Activated CD4-positive, alpha-beta memory T cell treated with anti-CD3 and anti-CD28 coated beads, Interleukin-2, amount 10 ng/mL, durations not matched to agents 7 days and 5 days (primary cell): ENCODE results near the gene HIVEP3. TPM values are rescaled to one million over a fixed set of nuclear protein-coding genes. Genes with fewer than 3 reads are reported as not detected.
"Not testable (repeated sequence)": the region's sequence is repeated elsewhere in the genome, so short reads cannot be mapped to it uniquely, and the experiment has no call there.

ENCODE experiments used
- CTCF ChIA-PET: fragments of 350-600 bp; sonication (Branson Sonifier 250); formaldehyde crosslinking; loops from one replicate; lab custom pipeline; 2021; ENCODE audit warnings: antibody characterized with exemption, inconsistent platforms; lab: Charles Lee
- POLR2A ChIA-PET: fragments of 350-600 bp; sonication (Branson Sonifier 250); formaldehyde crosslinking; loops from one replicate; lab custom pipeline; 2021; ENCODE audit warnings: antibody characterized with exemption; lab: Charles Lee
- DNase-seq: peaks from one replicate; pipeline ENCODE4 v3.0.0-alpha.2; 2020
- H3K27ac Mint-ChIP-seq: one replicate; pipeline ENCODE4 v1.8.0; 2021; ENCODE audit warnings: mild to moderate bottlenecking, mixed read lengths
- H3K27me3 Mint-ChIP-seq: one replicate; pipeline ENCODE4 v1.8.0; 2021; ENCODE audit warnings: mixed read lengths
- H3K36me3 Mint-ChIP-seq: one replicate; pipeline ENCODE4 v1.8.0; 2021; ENCODE audit warnings: low read depth, mixed read lengths
- H3K4me1 Mint-ChIP-seq: one replicate; pipeline ENCODE4 v1.8.0; 2021; ENCODE audit warnings: mixed read lengths
- H3K4me3 Mint-ChIP-seq: one replicate; pipeline ENCODE4 v1.8.0; 2021; ENCODE audit warnings: mild to moderate bottlenecking, mixed read lengths
- H3K9me3 Mint-ChIP-seq: one replicate; pipeline ENCODE4 v1.8.0; 2021; ENCODE audit warnings: mixed read lengths
- total RNA-seq, 2 experiments: library from RNA; stranded (reverse); gene quantifications; one replicate each; pipeline ENCODE4 v1.2.3, GENCODE V29; 2021

The HIVEP3 gene
- total RNA-seq, 2 experiments from 2014 or later = 27.8 to 28.8 TPM

GRCh38 chr1:41942278-41942677, 23.6 kb upstream of the HIVEP3 start:
- Mint-ChIP-seq H3K4me1 (no peaks in the 10 kb centered on the region), H3K27me3 (no peaks in the 10 kb centered on the region), H3K36me3 (no peaks in the 10 kb centered on the region), H3K27ac (no peak overlapping the region), H3K4me3 (no peak overlapping the region), H3K9me3 (peaks cover 9% of the 10 kb centered on the region)
- CTCF ChIA-PET = no interaction called here
- POLR2A ChIA-PET = no interaction called here
- no peak for DNase-seq

GRCh38 chr1:41941381-41941780, 22.7 kb upstream of the HIVEP3 start:
- peaks cover under 1% of the 10 kb centered on the region for H3K4me1 Mint-ChIP-seq
- no peak overlapping the region for H3K4me3 Mint-ChIP-seq
- CTCF ChIA-PET = no interaction called here
- H3K27me3 Mint-ChIP-seq = no peaks in the 10 kb centered on the region
- no peak overlapping the region for H3K27ac Mint-ChIP-seq
- no peak for DNase-seq
- no peaks in the 10 kb centered on the region for H3K36me3 Mint-ChIP-seq
- H3K9me3 Mint-ChIP-seq = peaks cover 11% of the 10 kb centered on the region
- POLR2A ChIA-PET = no interaction called here

GRCh38 chr1:41939194-41939593, 20.5 kb upstream of the HIVEP3 start:
- Mint-ChIP-seq H3K27me3 (no peaks in the 10 kb centered on the region), H3K27ac (no peak overlapping the region), H3K4me3 (no peak overlapping the region), H3K9me3 (peaks cover 11% of the 10 kb centered on the region), H3K36me3 (no peaks in the 10 kb centered on the region), H3K4me1 (peaks cover 15% of the 10 kb centered on the region)
- ChIA-PET CTCF (no interaction called here), POLR2A (no interaction called here)
- DNase-seq = no peak

GRCh38 chr1:41936107-41936506, 17.4 kb upstream of the HIVEP3 start:
- H3K27me3 Mint-ChIP-seq = no peaks in the 10 kb centered on the region

GRCh38 chr1:41935226-41935625, 16.5 kb upstream of the HIVEP3 start:
- peaks cover 3% of the 10 kb centered on the region for H3K36me3 Mint-ChIP-seq
- peaks cover 13% of the 10 kb centered on the region for H3K9me3 Mint-ChIP-seq
- H3K27me3 Mint-ChIP-seq = no peaks in the 10 kb centered on the region
- no peak overlapping the region for H3K27ac Mint-ChIP-seq
- POLR2A ChIA-PET = no interaction called here
- DNase-seq = no peak
- H3K4me3 Mint-ChIP-seq = no peak overlapping the region
- CTCF ChIA-PET = no interaction called here
- peaks cover 25% of the 10 kb centered on the region for H3K4me1 Mint-ChIP-seq

More at GRCh38 chr1:41936107-41936506, 17.4 kb upstream of the HIVEP3 start:
- peaks cover 25% of the 10 kb centered on the region for H3K4me1 Mint-ChIP-seq
- DNase-seq = no peak
- H3K27ac Mint-ChIP-seq = no peak overlapping the region
- POLR2A ChIA-PET = no interaction called here
- no peak overlapping the region for H3K4me3 Mint-ChIP-seq
- peaks cover 13% of the 10 kb centered on the region for H3K9me3 Mint-ChIP-seq
- CTCF ChIA-PET = no interaction called here
- peaks cover 3% of the 10 kb centered on the region for H3K36me3 Mint-ChIP-seq

- Mint-ChIP-seq H3K36me3 (peaks cover 3% of the 10 kb centered on the region), H3K9me3 (peaks cover 13% of the 10 kb centered on the region), H3K27ac (no peak overlapping the region), H3K4me1 (peaks cover 25% of the 10 kb centered on the region), H3K4me3 (no peak overlapping the region), H3K27me3 (no peaks in the 10 kb centered on the region)
- POLR2A ChIA-PET = interaction anchor here (1.4 kb wide), 1 partner anchor 13 kb away, joined by 5 read pairs; no protein-coding TSS in a partner anchor
- no peak for DNase-seq
- CTCF ChIA-PET = no interaction called here
These were observed 14.4 kb upstream of the HIVEP3 start for GRCh38 chr1:41933106-41933505.

- no peaks in the 10 kb centered on the region for H3K27me3 Mint-ChIP-seq
- no peak overlapping the region for H3K4me3 Mint-ChIP-seq
- ChIA-PET CTCF (no interaction called here), POLR2A (no interaction called here)
- H3K4me1 Mint-ChIP-seq = peaks cover 25% of the 10 kb centered on the region
- DNase-seq = no peak
- H3K36me3 Mint-ChIP-seq = peaks cover 3% of the 10 kb centered on the region
- H3K9me3 Mint-ChIP-seq = peaks cover 9% of the 10 kb centered on the region
- H3K27ac Mint-ChIP-seq = no peak overlapping the region
These were observed 12.9 kb upstream of the HIVEP3 start for GRCh38 chr1:41931578-41931977.

- POLR2A ChIA-PET = interaction anchor here (0.9 to 1.3 kb wide), 2 partner anchors 10 to 108 kb away, joined by 3 to 4 read pairs; no protein-coding TSS in a partner anchor
- DNase-seq = no peak
- peaks cover 2% of the 10 kb centered on the region for H3K27me3 Mint-ChIP-seq
- no peak overlapping the region for H3K4me3 Mint-ChIP-seq
- peaks cover 4% of the 10 kb centered on the region for H3K4me1 Mint-ChIP-seq
- peaks cover 3% of the 10 kb centered on the region for H3K36me3 Mint-ChIP-seq
- H3K27ac Mint-ChIP-seq = no peak overlapping the region
- peaks cover 4% of the 10 kb centered on the region for H3K9me3 Mint-ChIP-seq
- CTCF ChIA-PET = no interaction called here
These were observed 8.4 kb upstream of the HIVEP3 start for GRCh38 chr1:41927118-41927517.

GRCh38 chr1:41925712-41926111, 7.0 kb upstream of the HIVEP3 start:
- Mint-ChIP-seq H3K9me3 (peaks cover 2% of the 10 kb centered on the region), H3K4me3 (no peak overlapping the region), H3K36me3 (peaks cover 2% of the 10 kb centered on the region), H3K27ac (no peak overlapping the region), H3K27me3 (peaks cover 2% of the 10 kb centered on the region), H3K4me1 (peaks cover 7% of the 10 kb centered on the region)
- ChIA-PET CTCF (no interaction called here), POLR2A (no interaction called here)
- DNase-seq = no peak

GRCh38 chr1:41924911-41925310, 6.2 kb upstream of the HIVEP3 start:
- no peak overlapping the region for H3K27ac Mint-ChIP-seq
- peaks cover 2% of the 10 kb centered on the region for H3K9me3 Mint-ChIP-seq
- H3K4me3 Mint-ChIP-seq = no peak overlapping the region
- CTCF ChIA-PET = no interaction called here
- H3K27me3 Mint-ChIP-seq = peaks cover 2% of the 10 kb centered on the region
- POLR2A ChIA-PET = no interaction called here
- peaks cover 15% of the 10 kb centered on the region for H3K4me1 Mint-ChIP-seq
- no peak for DNase-seq
- peaks cover 2% of the 10 kb centered on the region for H3K36me3 Mint-ChIP-seq

- ChIA-PET POLR2A (interaction anchor here (2.6 to 9.7 kb wide), 4 partner anchors 10 to 113 kb away, joined by 11 to 231 read pairs (median 64); no protein-coding TSS in a partner anchor), CTCF (interaction anchor here (1.3 kb wide), 1 partner anchor 29 kb away, joined by 3 read pairs; no protein-coding TSS in a partner anchor)
- not testable (repeated sequence) for H3K27ac Mint-ChIP-seq, H3K27me3 Mint-ChIP-seq, DNase-seq, H3K4me3 Mint-ChIP-seq, H3K9me3 Mint-ChIP-seq, H3K36me3 Mint-ChIP-seq
- H3K4me1 Mint-ChIP-seq = peaks cover 44% of the 10 kb centered on the region
These were observed 2.5 kb upstream of the HIVEP3 start for GRCh38 chr1:41921271-41921670.

GRCh38 chr1:41920658-41921057, 1.9 kb upstream of the HIVEP3 start:
- ChIA-PET CTCF (interaction anchor here (0.6 to 6.0 kb wide), 10 partner anchors 11 to 346 kb away, joined by 3 to 72 read pairs (median 4); no protein-coding TSS in a partner anchor), POLR2A (interaction anchor here (0.6 to 9.7 kb wide), 16 partner anchors 9 to 247 kb away, joined by 3 to 231 read pairs (median 4); no protein-coding TSS in a partner anchor)
- Mint-ChIP-seq H3K4me3 (no peak overlapping the region), H3K36me3 (peaks cover 2% of the 10 kb centered on the region), H3K9me3 (peaks cover 2% of the 10 kb centered on the region), H3K27me3 (no peaks in the 10 kb centered on the region), H3K4me1 (peaks cover 48% of the 10 kb centered on the region), H3K27ac (peak overlapping the region; percentile 93)
- no peak for DNase-seq

GRCh38 chr1:41919764-41920397, 1.2 kb upstream of the HIVEP3 start:
- ChIA-PET CTCF (interaction anchor here (0.6 to 6.0 kb wide), 13 partner anchors 10 to 346 kb away, joined by 3 to 72 read pairs (median 4); no protein-coding TSS in a partner anchor), POLR2A (interaction anchor here (0.6 to 9.7 kb wide), 20 partner anchors 9 to 346 kb away, joined by 3 to 231 read pairs (median 4); no protein-coding TSS in a partner anchor)
- H3K4me3 Mint-ChIP-seq = peak overlapping the region; percentile 93
- H3K9me3 Mint-ChIP-seq = peaks cover 2% of the 10 kb centered on the region
- no peaks in the 10 kb centered on the region for H3K27me3 Mint-ChIP-seq
- H3K36me3 Mint-ChIP-seq = peaks cover 2% of the 10 kb centered on the region
- H3K4me1 Mint-ChIP-seq = peaks cover 56% of the 10 kb centered on the region
- peak overlapping the region; percentile 93 for H3K27ac Mint-ChIP-seq
- DNase-seq = peak; percentile 93
